ENCODE results near the gene ZNF816.

DNA sequence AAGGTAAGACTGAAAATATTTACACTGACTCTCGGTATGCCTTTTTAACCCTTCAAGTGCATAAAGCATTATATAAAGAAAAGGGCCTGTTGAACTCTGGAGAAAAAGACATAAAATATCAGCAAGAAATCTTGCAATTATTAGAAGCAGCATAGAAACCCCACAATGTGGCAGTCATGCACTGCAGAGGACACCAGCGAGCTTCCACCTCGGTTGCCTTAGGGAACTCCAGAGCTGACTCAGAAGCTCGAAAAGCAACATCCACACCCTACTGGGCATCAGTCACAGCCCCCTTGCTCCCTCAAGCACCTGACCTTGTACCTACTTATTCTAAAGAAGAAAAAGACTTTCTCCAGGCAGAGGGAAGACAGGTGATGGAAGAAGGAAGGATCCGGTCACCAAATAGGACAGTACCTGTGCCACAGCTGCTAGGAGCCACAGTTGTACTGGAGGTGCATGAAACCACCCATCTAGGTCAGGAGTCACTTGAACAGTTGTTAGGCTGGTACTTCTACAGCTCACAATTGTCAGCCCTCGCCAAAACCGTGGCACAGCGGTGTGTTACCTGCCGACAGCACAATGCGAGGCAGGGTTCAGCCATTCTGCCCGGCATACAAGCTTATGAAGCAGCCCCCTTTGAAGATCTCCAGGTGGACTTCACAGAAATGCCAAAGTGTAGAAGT is 2.9 kb downstream of the ZNF816 start:
- TF ChIP-seq TARDBP (IDR thresholded peaks at IDR 0.05) (no peak), SP1 (IDR thresholded peaks at IDR 0.05) (no peak), FOXK2 (IDR thresholded peaks at IDR 0.05) (no peak), NFRKB (IDR thresholded peaks at IDR 0.05) (no peak), SUZ12 (IDR thresholded peaks at IDR 0.05) (no peak), ELF4 (IDR thresholded peaks at IDR 0.05) (no peak), FOXM1 (IDR thresholded peaks at IDR 0.05; ENCODE audit: borderline replicate concordance) (no peak), BHLHE40 (IDR thresholded peaks at IDR 0.05; ENCODE audit: borderline replicate concordance) (no peak), FOXA1 (IDR thresholded peaks at IDR 0.05) (no peak), L3MBTL2 (conservative IDR thresholded peaks at IDR 0.05) (no peak), ZNF384 (IDR thresholded peaks at IDR 0.05) (no peak), ARNT (IDR thresholded peaks at IDR 0.05) (no peak), HDGF (IDR thresholded peaks at IDR 0.05; ENCODE audit: borderline replicate concordance) (no peak)
- TF ChIP-seq, protein P1, sequence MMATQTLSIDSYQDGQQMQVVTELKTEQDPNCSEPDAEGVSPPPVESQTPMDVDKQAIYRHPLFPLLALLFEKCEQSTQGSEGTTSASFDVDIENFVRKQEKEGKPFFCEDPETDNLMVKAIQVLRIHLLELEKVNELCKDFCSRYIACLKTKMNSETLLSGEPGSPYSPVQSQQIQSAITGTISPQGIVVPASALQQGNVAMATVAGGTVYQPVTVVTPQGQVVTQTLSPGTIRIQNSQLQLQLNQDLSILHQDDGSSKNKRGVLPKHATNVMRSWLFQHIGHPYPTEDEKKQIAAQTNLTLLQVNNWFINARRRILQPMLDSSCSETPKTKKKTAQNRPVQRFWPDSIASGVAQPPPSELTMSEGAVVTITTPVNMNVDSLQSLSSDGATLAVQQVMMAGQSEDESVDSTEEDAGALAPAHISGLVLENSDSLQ (IDR thresholded peaks at IDR 0.05): no peak
